ENCODE data around the gene GXYLT1. TPM values are rescaled to one million over a fixed set of nuclear protein-coding genes. Genes with fewer than 3 reads are reported as not detected.

Gene GXYLT1
- total RNA-seq, 2 donors from 2014 or later = 7.0 to 17.9 TPM

DNA sequence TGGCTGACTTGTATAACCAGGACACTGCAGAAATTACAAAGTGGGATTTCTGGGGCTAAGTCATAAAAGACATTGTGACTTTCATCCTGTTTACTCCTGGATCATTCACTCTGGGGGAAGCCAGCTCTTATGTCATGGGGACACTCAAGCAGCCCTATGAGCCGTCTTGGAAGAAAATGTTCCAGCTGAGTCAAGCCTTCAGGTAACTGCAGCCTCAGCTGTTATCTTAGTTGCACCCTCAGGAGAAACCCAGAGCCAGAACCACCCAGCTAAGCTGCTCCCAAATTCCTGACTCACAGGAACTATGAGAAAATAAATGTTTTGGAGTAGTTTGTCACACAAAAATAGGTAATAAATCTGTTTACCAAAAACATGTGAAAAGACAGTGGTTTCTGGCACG, 43.1 kb upstream of the GXYLT1 start:
- no peak for DNase-seq (ENCODE audit: low spot score)
- H3K27ac ChIP-seq = no peak overlapping the region
- H3K4me3 ChIP-seq = no peak overlapping the region
- no peaks in the 10 kb centered on the region for H3K27me3 ChIP-seq (replicated peaks; ENCODE audit: insufficient read depth)
- H3K4me1 ChIP-seq (ENCODE audit: control insufficient read depth in 1 of 2, low read depth in 2 of 2) = no peaks in the 10 kb centered on the region
- no peaks in the 10 kb centered on the region for H3K36me3 ChIP-seq
- H3K9me3 ChIP-seq = no peaks in the 10 kb centered on the region
- ATAC-seq (ENCODE audit: insufficient number of reproducible peaks, low FRiP score, low read depth) = no peak
- TF ChIP-seq, protein P1, sequence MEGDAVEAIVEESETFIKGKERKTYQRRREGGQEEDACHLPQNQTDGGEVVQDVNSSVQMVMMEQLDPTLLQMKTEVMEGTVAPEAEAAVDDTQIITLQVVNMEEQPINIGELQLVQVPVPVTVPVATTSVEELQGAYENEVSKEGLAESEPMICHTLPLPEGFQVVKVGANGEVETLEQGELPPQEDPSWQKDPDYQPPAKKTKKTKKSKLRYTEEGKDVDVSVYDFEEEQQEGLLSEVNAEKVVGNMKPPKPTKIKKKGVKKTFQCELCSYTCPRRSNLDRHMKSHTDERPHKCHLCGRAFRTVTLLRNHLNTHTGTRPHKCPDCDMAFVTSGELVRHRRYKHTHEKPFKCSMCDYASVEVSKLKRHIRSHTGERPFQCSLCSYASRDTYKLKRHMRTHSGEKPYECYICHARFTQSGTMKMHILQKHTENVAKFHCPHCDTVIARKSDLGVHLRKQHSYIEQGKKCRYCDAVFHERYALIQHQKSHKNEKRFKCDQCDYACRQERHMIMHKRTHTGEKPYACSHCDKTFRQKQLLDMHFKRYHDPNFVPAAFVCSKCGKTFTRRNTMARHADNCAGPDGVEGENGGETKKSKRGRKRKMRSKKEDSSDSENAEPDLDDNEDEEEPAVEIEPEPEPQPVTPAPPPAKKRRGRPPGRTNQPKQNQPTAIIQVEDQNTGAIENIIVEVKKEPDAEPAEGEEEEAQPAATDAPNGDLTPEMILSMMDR (IDR thresholded peaks at IDR 0.05) = no peak

DNA sequence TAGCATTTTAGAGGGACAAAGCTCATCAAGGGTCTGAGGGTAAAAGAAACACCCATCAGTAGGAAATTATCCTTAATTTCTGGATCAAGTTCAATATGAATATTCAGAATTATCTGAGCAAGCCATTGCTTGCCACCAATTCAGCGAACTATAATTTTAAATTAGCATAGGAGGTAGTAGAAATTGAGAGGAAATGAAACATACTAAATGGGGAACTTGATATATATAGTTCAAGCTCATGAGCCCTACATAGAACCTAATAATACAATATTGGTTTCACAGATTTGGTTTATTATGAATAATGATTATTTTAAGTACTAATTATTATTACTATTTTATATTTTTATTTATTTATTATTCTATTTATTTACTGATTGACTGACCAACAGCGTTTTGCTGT, 42.1 kb upstream of the GXYLT1 start:
- H3K36me3 ChIP-seq = no peaks in the 10 kb centered on the region
- no peaks in the 10 kb centered on the region for H3K9me3 ChIP-seq
- H3K27me3 ChIP-seq (replicated peaks; ENCODE audit: insufficient read depth) = no peaks in the 10 kb centered on the region
- no peak overlapping the region for H3K27ac ChIP-seq
- no peaks in the 10 kb centered on the region for H3K4me1 ChIP-seq (ENCODE audit: control insufficient read depth in 1 of 2, low read depth in 2 of 2)
- TF ChIP-seq, protein P1 (IDR thresholded peaks at IDR 0.05) = no peak
- no peak for ATAC-seq (ENCODE audit: insufficient number of reproducible peaks, low FRiP score, low read depth)
- H3K4me3 ChIP-seq = no peak overlapping the region
- DNase-seq (ENCODE audit: low spot score) = no peak

DNA sequence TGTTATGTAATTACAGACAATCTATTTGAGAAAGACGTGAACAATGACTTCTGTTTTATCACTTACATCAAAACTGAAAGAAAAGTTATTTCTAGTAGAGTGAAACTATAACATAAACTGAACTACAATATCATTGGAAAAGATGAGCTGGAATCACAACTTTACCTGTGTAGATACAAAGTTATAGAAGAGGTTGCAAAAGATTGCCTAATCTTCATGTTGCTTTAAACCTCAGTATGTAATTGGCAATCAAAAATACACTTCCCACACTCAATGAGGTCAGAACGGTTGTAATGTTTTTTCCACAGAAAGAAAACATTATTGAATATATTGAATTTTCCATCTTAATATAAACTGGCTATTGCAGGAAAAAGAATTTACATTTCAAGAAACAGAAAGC, 37.7 kb upstream of the GXYLT1 start:
- ATAC-seq (ENCODE audit: insufficient number of reproducible peaks, low FRiP score, low read depth) = no peak

DNA sequence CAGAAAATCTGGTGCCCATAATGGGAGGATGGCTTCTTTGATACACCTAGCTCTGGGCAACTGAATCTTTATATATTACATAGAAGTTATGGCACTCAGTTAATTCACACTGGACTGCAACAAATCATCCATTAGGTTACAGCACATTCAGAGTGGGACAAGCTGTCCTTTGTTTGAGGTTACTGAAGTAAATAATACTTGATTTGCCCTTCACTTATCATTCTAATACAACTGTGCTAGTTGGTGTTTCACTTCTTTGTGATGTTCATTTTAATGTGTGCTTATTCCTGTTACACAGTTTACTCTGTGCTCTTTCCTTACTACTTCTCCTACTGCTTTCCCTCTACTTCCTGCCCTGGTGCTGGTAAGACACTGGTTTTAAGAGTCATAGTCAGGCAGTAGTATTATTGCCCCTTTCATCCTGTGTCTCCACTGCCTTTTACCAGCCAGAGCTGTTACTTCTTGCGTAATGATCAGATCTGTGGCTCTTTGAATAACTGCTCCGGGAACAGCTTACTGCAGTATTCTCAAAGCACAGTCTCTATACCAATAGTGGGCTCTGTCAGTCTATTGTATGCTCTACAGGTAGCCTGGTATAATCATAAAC, 36.4 kb upstream of the GXYLT1 start:
- no peak overlapping the region for H3K27ac ChIP-seq

More for the DNA sequence above, 37.7 kb upstream of the GXYLT1 start:
- no peaks in the 10 kb centered on the region for H3K27me3 ChIP-seq (replicated peaks; ENCODE audit: insufficient read depth)
- H3K27ac ChIP-seq = no peak overlapping the region
- TF ChIP-seq, protein P1 (IDR thresholded peaks at IDR 0.05) = no peak
- H3K9me3 ChIP-seq = no peaks in the 10 kb centered on the region
- no peaks in the 10 kb centered on the region for H3K36me3 ChIP-seq
- DNase-seq (ENCODE audit: low spot score) = no peak
- H3K4me1 ChIP-seq (ENCODE audit: control insufficient read depth in 1 of 2, low read depth in 2 of 2) = peaks cover 0 to 8% of the 10 kb centered on the region in 2 donors
- H3K4me3 ChIP-seq = no peak overlapping the region

DNA sequence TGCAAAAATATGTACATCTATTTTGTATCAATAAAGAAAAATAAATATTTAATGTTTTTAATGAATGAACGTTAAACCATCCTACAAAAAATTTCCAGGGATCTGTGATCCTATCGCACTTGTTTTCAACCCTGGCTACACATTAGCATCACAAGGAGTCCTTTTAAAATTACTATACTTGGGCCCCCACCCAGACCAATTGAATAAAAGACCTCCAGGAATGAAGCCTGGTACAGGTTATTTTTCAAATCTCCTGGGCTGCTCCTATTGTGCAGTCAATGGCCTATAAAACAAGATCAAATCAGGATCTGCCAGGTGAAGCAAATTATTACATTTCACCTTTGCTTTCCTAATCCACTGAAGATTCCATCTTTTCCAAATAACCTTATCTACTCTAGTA, 33.4 kb upstream of the GXYLT1 start:
- TF ChIP-seq, protein P1 (IDR thresholded peaks at IDR 0.05) = no peak
- H3K4me1 ChIP-seq (ENCODE audit: control insufficient read depth in 1 of 2, low read depth in 2 of 2) = peaks cover 0 to 8% of the 10 kb centered on the region in 2 donors
- no peak for ATAC-seq (ENCODE audit: insufficient number of reproducible peaks, low FRiP score, low read depth)
- no peaks in the 10 kb centered on the region for H3K36me3 ChIP-seq
- DNase-seq (ENCODE audit: low spot score) = no peak
- no peak overlapping the region for H3K27ac ChIP-seq
- H3K27me3 ChIP-seq (replicated peaks; ENCODE audit: insufficient read depth) = no peaks in the 10 kb centered on the region
- H3K9me3 ChIP-seq = no peaks in the 10 kb centered on the region
- H3K4me3 ChIP-seq = no peak overlapping the region

More for the DNA sequence above, 36.4 kb upstream of the GXYLT1 start:
- TF ChIP-seq, protein P1 (IDR thresholded peaks at IDR 0.05) = no peak
- peaks cover 0 to 8% of the 10 kb centered on the region in 2 donors for H3K4me1 ChIP-seq (ENCODE audit: control insufficient read depth in 1 of 2, low read depth in 2 of 2)
- H3K36me3 ChIP-seq = no peaks in the 10 kb centered on the region
- no peak for DNase-seq (ENCODE audit: low spot score)
- no peaks in the 10 kb centered on the region for H3K9me3 ChIP-seq
- ATAC-seq (ENCODE audit: insufficient number of reproducible peaks, low FRiP score, low read depth) = no peak
- no peak overlapping the region for H3K4me3 ChIP-seq
- H3K27me3 ChIP-seq (replicated peaks; ENCODE audit: insufficient read depth) = no peaks in the 10 kb centered on the region

Data from thoracic aorta (tissue), 2 donors.